GM23338 (cell line): ENCODE data around the gene OR52L1.
A peak's percentile ranks its signal among the peaks of the same experiment; 100 is the strongest.

Experiments used
- EZH2 ChIP-seq: fragments of 200-600 bp; sonication (generic); IDR thresholded peaks from one replicate; pipeline ENCODE4 v1.8.0; 2017; ENCODE audit warnings: antibody characterized with exemption, mild to moderate bottlenecking, low read depth; ENCODE audit not compliant: unreplicated experiment
- NANOG ChIP-seq: IDR thresholded peaks from 2 replicates; pipeline ENCODE4 v1.6.1; 2016; ENCODE audit warnings: antibody characterized with exemption, borderline replicate concordance
- POLR2AphosphoS5 ChIP-seq: IDR thresholded peaks from 2 replicates; pipeline ENCODE4 v1.6.1; 2016; ENCODE audit warnings: antibody characterized with exemption, low read depth
- STAT1 ChIP-seq: IDR thresholded peaks from one replicate; pipeline ENCODE4 v1.6.1; 2016; ENCODE audit warnings: antibody characterized with exemption; ENCODE audit not compliant: unreplicated experiment
- ZNF114 ChIP-seq: fragments of 250-450 bp; sonication (Bioruptor Pico); IDR thresholded peaks from 2 replicates; pipeline ENCODE4 v1.5.0; 2020; ENCODE audit warnings: mild to moderate bottlenecking, moderate library complexity
- TF ChIP-seq, protein P1 (sequence below), 2 experiments: fragments of 200-600 bp in 1 of 2; sonication (generic) in 1 of 2; conservative IDR thresholded peaks; 2 replicates each; pipeline versions ENCODE4 v1.5.1 to v1.6.1; 2016 to 2017; ENCODE audit warnings: antibody characterized with exemption in 2 of 2, low read depth in 2 of 2, mild to moderate bottlenecking in 2 of 2, moderate library complexity in 1 of 2
- TF ChIP-seq, protein P2 (sequence below): IDR thresholded peaks from one replicate; pipeline ENCODE4 v1.6.1; 2018; ENCODE audit warnings: antibody characterized with exemption; ENCODE audit not compliant: unreplicated experiment

DNA sequence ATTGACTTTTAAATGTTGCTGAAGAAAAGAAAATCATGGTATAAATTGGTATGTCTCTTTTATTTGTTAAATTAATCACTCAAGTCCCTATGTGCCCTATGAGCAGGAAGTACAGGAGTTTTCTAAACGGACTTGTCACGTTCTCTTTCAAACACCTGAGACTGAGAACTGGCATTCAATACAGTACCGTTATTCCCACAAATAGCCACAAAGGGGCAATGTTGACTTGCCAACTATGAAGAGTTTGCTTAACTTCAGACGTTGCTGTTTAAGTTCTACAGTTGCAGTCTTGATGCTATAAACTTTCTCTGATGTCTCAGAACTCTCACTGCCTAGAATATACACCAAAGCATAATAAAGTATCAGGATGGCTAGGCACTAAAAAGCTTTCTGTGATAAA is 36.2 kb upstream of the OR52L1 start:
- TF ChIP-seq POLR2AphosphoS5 (no peak), STAT1 (no peak), EZH2 (no peak), ZNF114 (CRISPR knock-in tag) (no peak), NANOG (no peak)
- TF ChIP-seq, protein P1, sequence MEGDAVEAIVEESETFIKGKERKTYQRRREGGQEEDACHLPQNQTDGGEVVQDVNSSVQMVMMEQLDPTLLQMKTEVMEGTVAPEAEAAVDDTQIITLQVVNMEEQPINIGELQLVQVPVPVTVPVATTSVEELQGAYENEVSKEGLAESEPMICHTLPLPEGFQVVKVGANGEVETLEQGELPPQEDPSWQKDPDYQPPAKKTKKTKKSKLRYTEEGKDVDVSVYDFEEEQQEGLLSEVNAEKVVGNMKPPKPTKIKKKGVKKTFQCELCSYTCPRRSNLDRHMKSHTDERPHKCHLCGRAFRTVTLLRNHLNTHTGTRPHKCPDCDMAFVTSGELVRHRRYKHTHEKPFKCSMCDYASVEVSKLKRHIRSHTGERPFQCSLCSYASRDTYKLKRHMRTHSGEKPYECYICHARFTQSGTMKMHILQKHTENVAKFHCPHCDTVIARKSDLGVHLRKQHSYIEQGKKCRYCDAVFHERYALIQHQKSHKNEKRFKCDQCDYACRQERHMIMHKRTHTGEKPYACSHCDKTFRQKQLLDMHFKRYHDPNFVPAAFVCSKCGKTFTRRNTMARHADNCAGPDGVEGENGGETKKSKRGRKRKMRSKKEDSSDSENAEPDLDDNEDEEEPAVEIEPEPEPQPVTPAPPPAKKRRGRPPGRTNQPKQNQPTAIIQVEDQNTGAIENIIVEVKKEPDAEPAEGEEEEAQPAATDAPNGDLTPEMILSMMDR (conservative IDR thresholded peaks at IDR 0.05; ENCODE audit: low read depth in 2 of 2) = peak; percentile 79 to 85
- TF ChIP-seq, protein P2, sequence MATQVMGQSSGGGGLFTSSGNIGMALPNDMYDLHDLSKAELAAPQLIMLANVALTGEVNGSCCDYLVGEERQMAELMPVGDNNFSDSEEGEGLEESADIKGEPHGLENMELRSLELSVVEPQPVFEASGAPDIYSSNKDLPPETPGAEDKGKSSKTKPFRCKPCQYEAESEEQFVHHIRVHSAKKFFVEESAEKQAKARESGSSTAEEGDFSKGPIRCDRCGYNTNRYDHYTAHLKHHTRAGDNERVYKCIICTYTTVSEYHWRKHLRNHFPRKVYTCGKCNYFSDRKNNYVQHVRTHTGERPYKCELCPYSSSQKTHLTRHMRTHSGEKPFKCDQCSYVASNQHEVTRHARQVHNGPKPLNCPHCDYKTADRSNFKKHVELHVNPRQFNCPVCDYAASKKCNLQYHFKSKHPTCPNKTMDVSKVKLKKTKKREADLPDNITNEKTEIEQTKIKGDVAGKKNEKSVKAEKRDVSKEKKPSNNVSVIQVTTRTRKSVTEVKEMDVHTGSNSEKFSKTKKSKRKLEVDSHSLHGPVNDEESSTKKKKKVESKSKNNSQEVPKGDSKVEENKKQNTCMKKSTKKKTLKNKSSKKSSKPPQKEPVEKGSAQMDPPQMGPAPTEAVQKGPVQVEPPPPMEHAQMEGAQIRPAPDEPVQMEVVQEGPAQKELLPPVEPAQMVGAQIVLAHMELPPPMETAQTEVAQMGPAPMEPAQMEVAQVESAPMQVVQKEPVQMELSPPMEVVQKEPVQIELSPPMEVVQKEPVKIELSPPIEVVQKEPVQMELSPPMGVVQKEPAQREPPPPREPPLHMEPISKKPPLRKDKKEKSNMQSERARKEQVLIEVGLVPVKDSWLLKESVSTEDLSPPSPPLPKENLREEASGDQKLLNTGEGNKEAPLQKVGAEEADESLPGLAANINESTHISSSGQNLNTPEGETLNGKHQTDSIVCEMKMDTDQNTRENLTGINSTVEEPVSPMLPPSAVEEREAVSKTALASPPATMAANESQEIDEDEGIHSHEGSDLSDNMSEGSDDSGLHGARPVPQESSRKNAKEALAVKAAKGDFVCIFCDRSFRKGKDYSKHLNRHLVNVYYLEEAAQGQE = no peak
